ENCODE results near the gene NPIPB9. TPM values are rescaled to one million over a fixed set of nuclear protein-coding genes. Genes with fewer than 3 reads are reported as not detected.

Gene NPIPB9
- total RNA-seq, 3 donors from 2014 or later (not counting 1 experiment from before 2014, with no cell fraction given) = 11.7 to 13.7 (median 12.2) TPM

GRCh38 chr16:28821874-28822519 is 70.4 kb downstream of the NPIPB9 start:
- WGBS (ENCODE audit: insufficient coverage) = 35% methylated on average over 13 of the region's 13 CpGs
- H3K27ac Mint-ChIP-seq = peak overlapping the region; percentile 96 to 99
- no peaks in the 10 kb centered on the region for H3K9me3 Mint-ChIP-seq
- Histone ChIP-seq H3K4me1 (ENCODE audit: control insufficient read depth, insufficient read depth, low read length) (peaks cover 20% of the 10 kb centered on the region), H3K27ac (ENCODE audit: low read length) (peak overlapping the region; percentile 96), H3K9me3 (ENCODE audit: control insufficient read depth, insufficient read depth, low read length) (no peaks in the 10 kb centered on the region), H3K27me3 (ENCODE audit: control insufficient read depth, insufficient read depth, low read length) (no peaks in the 10 kb centered on the region), H3K36me3 (ENCODE audit: control insufficient read depth, insufficient read depth, low read length) (peaks cover 17% of the 10 kb centered on the region), H3K4me3 (ENCODE audit: low read length) (peak overlapping the region; percentile 83)
- no peak for TF ChIP-seq CTCF (IDR thresholded peaks at IDR 0.05)
- no peak for DNase-seq
- peak overlapping the region; percentile 94 for H3K4me3 Mint-ChIP-seq
- H3K27me3 Mint-ChIP-seq (ENCODE audit: low read depth in 2 of 2) = no peaks in the 10 kb centered on the region
- intact Hi-C loops (cut with micrococcal nuclease) = loop anchor here (5.0 kb wide), 4 partner anchors 40 to 1830 kb away; partner anchors contain the start of genes PRR14, RABEP2 and SH2B1
- H3K36me3 Mint-ChIP-seq = peaks cover 12% of the 10 kb centered on the region
- H3K4me1 Mint-ChIP-seq = peaks cover 33 to 36% of the 10 kb centered on the region in 2 donors
- no peak for ATAC-seq

Other genes with a start within 250 kb of the NPIPB9 start
- gene IL27, start 245.0 kb upstream of the NPIPB9 start, total RNA-seq = not detected
- not detected for gene NUPR1, start 212.8 kb upstream of the NPIPB9 start, total RNA-seq
- 10 to 100 TPM; 31.6 to 45.1 (median 43.1) TPM for gene SGF29, start 197.9 kb upstream of the NPIPB9 start, total RNA-seq
- gene SULT1A2, start 154.7 kb upstream of the NPIPB9 start, total RNA-seq = under 1 TPM in 1 of 3 donors, not detected in 2; 0.40 TPM
- 10 to 100 TPM in 1 of 3 donors, 1 to 10 TPM in 2; 5.7 to 15.8 (median 7.8) TPM for gene SULT1A1, start 141.7 kb upstream of the NPIPB9 start, total RNA-seq
- gene NPIPB8, start 113.7 kb upstream of the NPIPB9 start, total RNA-seq = 1 to 10 TPM in 1 of 3 donors, under 1 TPM in 1, not detected in 1; 0.19 to 3.7 TPM
- gene EIF3C, start 40.3 kb upstream of the NPIPB9 start, total RNA-seq = 100 to 1,000 TPM; 231 to 288 (median 244) TPM
- 100 to 1,000 TPM; 350 to 451 (median 416) TPM for gene ATXN2L, start 71.2 kb downstream of the NPIPB9 start, total RNA-seq
- 100 to 1,000 TPM; 108 to 128 (median 118) TPM for gene TUFM, start 94.6 kb downstream of the NPIPB9 start, total RNA-seq
- gene SH2B1, start 112.1 kb downstream of the NPIPB9 start, total RNA-seq = 100 to 1,000 TPM in 1 of 3 donors, 10 to 100 TPM in 2; 85.4 to 110 (median 91.5) TPM
- gene ATP2A1, start 126.7 kb downstream of the NPIPB9 start, total RNA-seq = 1 to 10 TPM in 2 of 3 donors, under 1 TPM in 1; 0.75 to 2.5 (median 1.3) TPM
- 10 to 100 TPM; 53.4 to 63.4 (median 60.1) TPM for gene RABEP2, start 173.5 kb downstream of the NPIPB9 start, total RNA-seq
- gene CD19, start 180.2 kb downstream of the NPIPB9 start, total RNA-seq = 1 to 10 TPM in 1 of 3 donors, under 1 TPM in 2; 0.79 to 2.5 (median 0.96) TPM
- gene NFATC2IP, start 199.2 kb downstream of the NPIPB9 start, total RNA-seq = 100 to 1,000 TPM in 2 of 3 donors, 10 to 100 TPM in 1; 87.1 to 132 (median 108) TPM
- gene SPNS1, start 223.0 kb downstream of the NPIPB9 start, total RNA-seq = 10 to 100 TPM; 36.0 to 44.3 (median 36.9) TPM
- gene LAT, start 233.3 kb downstream of the NPIPB9 start, total RNA-seq = 100 to 1,000 TPM; 130 to 148 (median 147) TPM